CD4-positive, alpha-beta T cell (primary cell): ENCODE results near the gene PRMT2. TPM values are rescaled to one million over a fixed set of nuclear protein-coding genes. Genes with fewer than 3 reads are reported as not detected.

Source experiments
- ATAC-seq: fragments of 200-7000 bp; cut with Tn5 transposase; one replicate; pipeline ENCODE4 v1.10.0; 2022; ENCODE audit warnings: mild to moderate bottlenecking; ENCODE audit not compliant: poor library complexity
- CTCF ChIA-PET: fragments of 350-600 bp; sonication (Branson Sonifier 250); formaldehyde crosslinking; loops from one replicate; lab custom pipeline; 2021; ENCODE audit warnings: antibody characterized with exemption, inconsistent platforms; lab: Charles Lee
- POLR2A ChIA-PET: fragments of 350-600 bp; sonication (Branson Sonifier 250); formaldehyde crosslinking; loops from one replicate; lab custom pipeline; 2021; ENCODE audit warnings: antibody characterized with exemption, inconsistent platforms; lab: Charles Lee
- DNase-seq, 14 experiments: peaks; one replicate each; pipeline ENCODE4 v3.0.0-alpha.2; 2013 to 2020; ENCODE audit warnings: mixed read lengths in 2 of 14
- H3K27ac ChIP-seq, 2 donors: one replicate each; pipeline versions ENCODE4 v1.5.1 to v1.7.0; 2013; ENCODE audit warnings: low read length in 2 of 2, low read depth in 1 of 2, mild to moderate bottlenecking in 1 of 2
- H3K27me3 ChIP-seq, 2 experiments: 1 replicate in 1 of 2; 2 replicates in 1 of 2; pipeline versions ENCODE4 v1.6.1 to v1.7.0; 2013; ENCODE audit warnings: low read length in 2 of 2, control low read depth in 1 of 2, mild to moderate bottlenecking in 1 of 2, moderate library complexity in 1 of 2; ENCODE audit not compliant: insufficient read depth in 2 of 2, control insufficient read depth in 1 of 2
- H3K36me3 ChIP-seq: one replicate; pipeline ENCODE4 v1.6.1; 2013; ENCODE audit warnings: low read length, control low read depth; ENCODE audit not compliant: insufficient read depth
- H3K4me1 ChIP-seq: one replicate; pipeline ENCODE4 v1.6.1; 2013; ENCODE audit warnings: low read length, control low read depth; ENCODE audit not compliant: insufficient read depth
- H3K4me3 ChIP-seq: one replicate; pipeline ENCODE4 v1.5.1; 2013; ENCODE audit warnings: mild to moderate bottlenecking, low read length, moderate library complexity
- H3K9me3 ChIP-seq, 2 experiments: 1 replicate in 1 of 2; 2 replicates in 1 of 2; pipeline versions ENCODE4 v1.6.1 to v1.7.0; 2013; ENCODE audit warnings: low read length in 2 of 2, mild to moderate bottlenecking in 2 of 2, control low read depth in 1 of 2, moderate library complexity in 1 of 2; ENCODE audit not compliant: control insufficient read depth in 1 of 2, insufficient read depth in 1 of 2
- H3K27ac Mint-ChIP-seq: one replicate; pipeline ENCODE4 v1.8.0; 2020; ENCODE audit warnings: mixed read lengths
- H3K27me3 Mint-ChIP-seq: one replicate; pipeline ENCODE4 v1.8.0; 2021; ENCODE audit warnings: mixed read lengths
- H3K36me3 Mint-ChIP-seq: one replicate; pipeline ENCODE4 v1.8.0; 2021; ENCODE audit warnings: low read depth, mixed read lengths
- H3K4me1 Mint-ChIP-seq: one replicate; pipeline ENCODE4 v1.8.0; 2021; ENCODE audit warnings: low read depth, mixed read lengths
- H3K4me3 Mint-ChIP-seq: one replicate; pipeline ENCODE4 v1.8.0; 2020; ENCODE audit warnings: mild to moderate bottlenecking, mixed read lengths
- H3K9me3 Mint-ChIP-seq: one replicate; pipeline ENCODE4 v1.8.0; 2020; ENCODE audit warnings: mixed read lengths
- intact Hi-C, 2 experiments: fragments of 100-400 bp; cut with DNase I in 1 of 2; cut with micrococcal nuclease in 1 of 2; formaldehyde crosslinking; loops; one replicate each; pipeline versions ENCODE4 v1.15.1 to v1.9.0; 2023 to 2025; cut with DNase I, micrococcal nuclease
- total RNA-seq, 174 experiments: library from RNA in 2 of 174; stranded (reverse) in 2 of 174; gene quantifications; one replicate each; pipeline ENCODE4 v1.2.3 and lab custom pipeline; 2021 to 2026
- TF ChIP-seq, protein P1 (sequence below): fragments of 200-600 bp; IDR thresholded peaks from one replicate; pipeline ENCODE4 v1.8.0; 2022; ENCODE audit warnings: antibody characterized with exemption, mild to moderate bottlenecking

The PRMT2 gene
- total RNA-seq, 2 experiments from 2014 or later, result 97.1 to 101 TPM

DNA sequence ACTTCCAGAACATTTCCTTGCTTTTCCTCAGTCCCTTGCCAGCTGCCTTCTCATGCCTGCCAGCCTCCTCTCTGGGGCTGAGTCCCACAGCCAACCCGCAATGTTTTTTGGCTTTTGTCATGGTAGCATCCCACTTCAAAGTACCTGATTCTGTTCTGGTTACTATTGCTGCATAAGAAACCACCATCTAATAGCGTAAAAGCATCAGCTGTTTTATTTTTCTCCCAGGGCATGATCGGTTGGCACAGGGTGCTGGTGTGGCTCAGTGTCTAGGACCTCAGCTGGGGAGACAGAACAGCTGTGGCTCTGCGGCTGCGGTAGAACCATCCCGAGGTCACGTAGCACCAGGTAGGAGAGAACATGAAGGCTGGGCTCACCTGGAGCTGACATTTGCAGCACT lies 8.9 kb upstream of the PRMT2 start:
- no peaks in the 10 kb centered on the region for H3K27me3 ChIP-seq
- CTCF ChIA-PET, result no interaction called here

DNA sequence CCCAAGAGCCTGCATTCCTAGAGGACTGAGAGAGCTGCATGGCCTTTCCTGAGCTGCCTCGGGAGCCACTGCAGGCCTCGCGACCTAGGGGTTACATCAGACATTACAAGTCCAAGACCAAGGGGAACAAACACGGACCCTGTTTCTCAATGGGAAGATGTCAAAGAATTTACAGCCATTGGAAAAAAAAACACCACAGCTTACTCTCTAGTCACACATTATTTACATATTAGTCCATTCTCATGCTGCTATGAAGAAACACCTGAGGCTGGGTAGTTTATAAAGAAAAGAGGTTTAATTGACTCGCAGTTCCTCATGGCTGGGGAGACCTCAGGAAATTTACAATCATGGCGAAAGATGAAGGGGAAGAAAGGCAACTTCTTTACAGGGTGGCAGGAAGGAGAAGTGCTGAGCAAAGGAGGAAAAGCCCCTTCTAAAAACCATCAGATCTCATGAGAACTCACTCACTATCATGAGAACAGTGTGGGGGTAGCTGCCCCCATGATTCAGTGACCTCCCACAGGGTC lies 8.4 kb upstream of the PRMT2 start:
- CTCF ChIA-PET, result no interaction called here
- Histone ChIP-seq H3K9me3 (peaks cover 9 to 14% of the 10 kb centered on the region in 2 experiments), H3K4me3 (no peak overlapping the region), H3K27me3 (no peaks in the 10 kb centered on the region), H3K36me3 (no peaks in the 10 kb centered on the region), H3K27ac (peak overlapping the region; percentile 23 to 32), H3K4me1 (peaks cover 65% of the 10 kb centered on the region)
- H3K9me3 Mint-ChIP-seq, result peaks cover 5% of the 10 kb centered on the region
- POLR2A ChIA-PET, result interaction anchor here (0.6 to 2.9 kb wide), 4 partner anchors 8 to 168 kb away, joined by 3 to 32 read pairs (median 6); partner anchors contain the start of genes DIP2A and PRMT2
- intact Hi-C loops, result loop anchor here in 1 of 2 experiments (2.0 kb wide), 1 partner anchor 76 kb away; no protein-coding TSS in a partner anchor
- peaks cover 80% of the 10 kb centered on the region for H3K4me1 Mint-ChIP-seq
- peak overlapping the region; percentile 76 for H3K4me3 Mint-ChIP-seq
- H3K27me3 Mint-ChIP-seq, result no peaks in the 10 kb centered on the region
- peaks cover 5% of the 10 kb centered on the region for H3K36me3 Mint-ChIP-seq
- DNase-seq (peak in 2 of 14 experiments; percentile 33 to 54), ATAC-seq (no peak)
- H3K27ac Mint-ChIP-seq, result peak overlapping the region; percentile 91
- TF ChIP-seq, protein P1, sequence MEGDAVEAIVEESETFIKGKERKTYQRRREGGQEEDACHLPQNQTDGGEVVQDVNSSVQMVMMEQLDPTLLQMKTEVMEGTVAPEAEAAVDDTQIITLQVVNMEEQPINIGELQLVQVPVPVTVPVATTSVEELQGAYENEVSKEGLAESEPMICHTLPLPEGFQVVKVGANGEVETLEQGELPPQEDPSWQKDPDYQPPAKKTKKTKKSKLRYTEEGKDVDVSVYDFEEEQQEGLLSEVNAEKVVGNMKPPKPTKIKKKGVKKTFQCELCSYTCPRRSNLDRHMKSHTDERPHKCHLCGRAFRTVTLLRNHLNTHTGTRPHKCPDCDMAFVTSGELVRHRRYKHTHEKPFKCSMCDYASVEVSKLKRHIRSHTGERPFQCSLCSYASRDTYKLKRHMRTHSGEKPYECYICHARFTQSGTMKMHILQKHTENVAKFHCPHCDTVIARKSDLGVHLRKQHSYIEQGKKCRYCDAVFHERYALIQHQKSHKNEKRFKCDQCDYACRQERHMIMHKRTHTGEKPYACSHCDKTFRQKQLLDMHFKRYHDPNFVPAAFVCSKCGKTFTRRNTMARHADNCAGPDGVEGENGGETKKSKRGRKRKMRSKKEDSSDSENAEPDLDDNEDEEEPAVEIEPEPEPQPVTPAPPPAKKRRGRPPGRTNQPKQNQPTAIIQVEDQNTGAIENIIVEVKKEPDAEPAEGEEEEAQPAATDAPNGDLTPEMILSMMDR, result no peak

More for the DNA sequence above, 8.9 kb upstream of the PRMT2 start:
- Mint-ChIP-seq H3K4me1 (peaks cover 83% of the 10 kb centered on the region), H3K27me3 (no peaks in the 10 kb centered on the region), H3K4me3 (peak overlapping the region; percentile 76), H3K36me3 (peaks cover 5% of the 10 kb centered on the region), H3K27ac (peak overlapping the region; percentile 91), H3K9me3 (peaks cover 7% of the 10 kb centered on the region)
- POLR2A ChIA-PET, result interaction anchor here (0.6 to 2.9 kb wide), 4 partner anchors 9 to 168 kb away, joined by 3 to 32 read pairs (median 6); partner anchors contain the start of genes DIP2A and PRMT2
- ATAC-seq (peak; percentile 70), DNase-seq (peak in 7 of 14 experiments; percentile 20 to 84 (median 51))
- peaks cover 9 to 14% of the 10 kb centered on the region in 2 experiments for H3K9me3 ChIP-seq
- H3K4me1 ChIP-seq, result peaks cover 70% of the 10 kb centered on the region
- H3K4me3 ChIP-seq, result no peak overlapping the region
- intact Hi-C loops, result loop anchor here in 1 of 2 experiments (2.0 kb wide), 1 partner anchor 76 kb away; no protein-coding TSS in a partner anchor
- no peaks in the 10 kb centered on the region for H3K36me3 ChIP-seq
- TF ChIP-seq, protein P1, result no peak
- peak overlapping the region; percentile 23 to 32 for H3K27ac ChIP-seq

DNA sequence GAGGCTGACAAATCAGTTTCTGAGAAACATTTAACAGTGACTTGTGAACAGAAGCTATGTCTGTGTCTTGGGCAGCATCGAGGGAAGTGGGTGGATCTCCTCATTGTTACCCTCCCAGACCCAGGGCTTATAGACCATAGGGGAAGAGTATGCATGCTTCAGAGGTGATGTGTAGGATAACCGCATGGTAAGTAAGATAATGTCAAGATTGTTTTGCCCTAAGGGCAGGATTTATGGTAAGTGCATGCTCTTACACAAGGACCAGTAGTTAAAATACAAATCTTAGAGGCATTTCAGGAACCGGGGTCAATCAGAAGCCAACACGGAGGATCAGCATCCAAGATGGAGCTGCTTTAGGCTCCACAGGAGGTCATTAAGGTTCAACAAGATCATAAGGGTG lies 7.7 kb upstream of the PRMT2 start:
- no peaks in the 10 kb centered on the region for H3K36me3 ChIP-seq
- intact Hi-C loops, result loop anchor here in 1 of 2 experiments (2.0 kb wide), 1 partner anchor 77 kb away; no protein-coding TSS in a partner anchor
- peaks cover 5% of the 10 kb centered on the region for H3K36me3 Mint-ChIP-seq
- TF ChIP-seq, protein P1, result no peak
- H3K27ac Mint-ChIP-seq, result peak overlapping the region; percentile 91
- H3K27me3 ChIP-seq, result no peaks in the 10 kb centered on the region
- H3K9me3 ChIP-seq, result peaks cover 9 to 14% of the 10 kb centered on the region in 2 experiments
- ATAC-seq (no peak), DNase-seq (no peak)
- H3K9me3 Mint-ChIP-seq, result peaks cover 5% of the 10 kb centered on the region
- H3K4me1 ChIP-seq, result peaks cover 58% of the 10 kb centered on the region
- H3K4me1 Mint-ChIP-seq, result peaks cover 80% of the 10 kb centered on the region
- POLR2A ChIA-PET, result interaction anchor here (1.9 kb wide), 1 partner anchor 76 kb away, joined by 7 read pairs; no protein-coding TSS in a partner anchor
- H3K4me3 Mint-ChIP-seq, result peak overlapping the region; percentile 23
- no peak overlapping the region for H3K27ac ChIP-seq
- H3K4me3 ChIP-seq, result no peak overlapping the region
- no peaks in the 10 kb centered on the region for H3K27me3 Mint-ChIP-seq
- CTCF ChIA-PET, result no interaction called here
